GM13977 (cell line): ENCODE results near the gene CYB5B.

Experiments used
- DNase-seq: peaks from one replicate; pipeline ENCODE4 v3.0.0; 2012; ENCODE audit warnings: low spot score
- CTCF ChIP-seq: IDR thresholded peaks from 2 replicates; pipeline ENCODE4 v1.5.1; 2012; ENCODE audit warnings: mild to moderate bottlenecking, control low read depth; ENCODE audit not compliant: insufficient read depth; ENCODE audit errors: extremely low read depth, missing control alignments
- in situ Hi-C: fragments of 300-500 bp; cut with MboI; formaldehyde crosslinking; loops from one replicate; pipeline ENCODE4 v1.12.0; 2022; ENCODE audit warnings: low sequenced_read_pairs, low pct_unique_long_range_greater_than_20kb, mixed read lengths, inconsistent platforms; ENCODE audit not compliant: unreplicated experiment

CYB5B gene

DNA sequence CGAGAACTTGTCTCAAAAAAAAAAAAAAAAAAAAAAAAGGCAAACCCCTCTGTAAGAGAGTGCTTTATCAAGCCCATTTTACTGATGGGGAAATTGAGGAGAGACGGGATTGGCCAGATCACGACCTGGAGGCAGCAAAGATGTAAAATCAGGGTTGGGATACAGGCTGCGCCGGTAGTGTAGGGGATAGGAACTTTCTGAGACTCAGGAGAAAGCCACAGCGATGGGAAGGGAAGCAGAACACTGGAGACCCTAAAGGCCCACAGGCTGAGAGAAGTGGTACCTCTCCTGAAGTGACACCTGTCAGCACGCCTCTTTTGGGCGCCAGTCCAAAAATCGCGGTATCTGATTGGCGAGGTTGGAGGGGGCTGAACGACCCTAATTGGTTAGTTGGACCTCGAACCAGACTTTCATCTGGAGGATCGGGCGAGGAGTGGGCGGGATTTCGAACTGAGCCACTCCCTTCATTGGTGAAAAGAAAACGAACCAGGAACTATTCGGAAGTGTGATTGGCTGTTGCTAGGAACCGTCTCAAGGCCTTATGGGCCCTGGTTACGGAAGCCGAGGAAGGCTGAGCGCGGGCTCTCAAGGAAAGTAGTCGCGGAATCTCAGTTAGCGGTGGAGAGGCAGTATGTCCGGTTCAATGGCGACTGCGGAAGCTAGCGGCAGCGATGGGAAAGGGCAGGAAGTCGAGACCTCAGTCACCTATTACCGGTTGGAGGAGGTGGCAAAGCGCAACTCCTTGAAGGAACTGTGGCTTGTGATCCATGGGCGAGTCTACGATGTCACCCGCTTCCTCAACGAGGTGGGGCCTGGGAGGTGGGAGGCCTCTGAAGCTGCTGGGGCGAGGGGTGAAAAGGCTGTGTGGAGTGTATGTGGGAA, at the start of gene CYB5B:
CYB5B (plus strand) TSS at position 567 of the 882 bp plus-strand sequence; CDS start at position 632, 65 bp downstream.
- in situ Hi-C loops, result no loop called here
- DNase-seq, result peak; percentile 93

GRCh38 chr16:69376393-69377059, 47.9 kb upstream of the CYB5B start:
- no peak for TF ChIP-seq CTCF
- no peak for DNase-seq
- in situ Hi-C loops, result no loop called here

More for the DNA sequence above, at the start of gene CYB5B:
- TF ChIP-seq CTCF, result no peak

GRCh38 chr16:69378036-69378435, 46.4 kb upstream of the CYB5B start:
- no peak for TF ChIP-seq CTCF
- in situ Hi-C loops, result no loop called here
- no peak for DNase-seq

DNA sequence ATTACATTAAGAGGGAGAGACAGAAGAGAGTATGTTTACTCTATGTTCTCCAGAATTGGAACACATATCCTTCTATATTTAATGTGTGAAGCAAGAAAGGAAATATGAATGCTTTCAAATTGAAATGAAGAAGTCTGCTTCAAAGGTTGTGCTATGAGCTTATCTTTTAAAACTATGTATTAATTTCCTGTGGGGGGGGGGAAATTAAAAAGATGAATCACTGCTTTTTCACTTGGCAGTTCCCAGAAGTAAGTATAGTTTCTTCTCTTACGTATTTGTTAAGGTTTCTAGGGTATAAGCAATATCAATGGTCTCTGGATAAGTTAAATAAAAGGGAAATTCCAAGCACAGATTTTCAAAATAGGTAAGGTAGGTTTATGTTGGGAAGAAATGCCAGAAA, 45.7 kb upstream of the CYB5B start:
- in situ Hi-C loops, result no loop called here
- DNase-seq, result no peak
- TF ChIP-seq CTCF, result no peak

DNA sequence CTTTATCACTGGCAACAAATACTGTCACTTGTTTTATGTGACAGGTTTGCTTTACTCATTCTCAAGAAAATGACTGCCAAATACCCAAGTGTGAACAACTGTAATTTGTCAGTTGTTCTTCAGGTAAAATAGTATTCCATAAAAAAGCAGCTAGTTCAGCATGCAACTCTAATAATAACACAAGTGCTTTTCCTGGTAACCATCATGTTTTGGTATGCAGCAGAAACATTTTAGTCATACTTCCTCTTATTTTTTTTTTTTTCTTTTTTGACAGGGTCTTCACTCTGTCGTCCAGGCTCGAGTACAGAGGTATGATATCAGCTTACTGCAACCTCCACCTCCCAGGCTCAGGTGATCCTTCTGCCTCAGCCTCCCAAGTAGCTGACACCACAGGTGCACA, 43.2 kb upstream of the CYB5B start:
- no peak for TF ChIP-seq CTCF
- no peak for DNase-seq
- in situ Hi-C loops, result no loop called here

DNA sequence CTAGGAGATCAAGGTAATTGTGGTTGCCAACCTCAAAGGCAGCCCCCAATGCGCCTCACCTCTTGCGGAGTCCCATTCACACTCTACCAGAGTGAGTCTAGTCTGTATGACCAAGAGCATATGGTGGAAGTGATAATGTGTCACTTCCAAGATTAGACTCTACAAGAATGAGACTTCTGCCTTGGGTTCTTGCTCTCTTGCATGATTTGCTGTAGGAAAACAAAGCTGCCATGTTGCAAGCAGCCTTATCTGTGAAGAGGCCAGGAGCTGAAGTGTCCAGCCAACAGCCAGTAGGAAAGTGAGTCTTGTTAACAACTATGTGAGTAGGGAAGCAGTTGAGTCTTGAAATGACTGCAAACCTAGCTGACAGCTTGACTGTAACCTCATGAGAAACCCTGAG, 42.0 kb upstream of the CYB5B start:
- in situ Hi-C loops, result no loop called here
- no peak for TF ChIP-seq CTCF
- DNase-seq, result no peak
